A549 treated with ZK216348 at 1 μM for 4 hours (cell line): Measurements from ENCODE around the gene MED6. TPM values are rescaled to one million over a fixed set of nuclear protein-coding genes. Genes with fewer than 3 reads are reported as not detected.

Experiments
- total RNA-seq: library from RNA; stranded (reverse); fragments of 200-300 nt; extraction: Qiagen RNA extraction; gene quantifications from 5 replicates; pipeline ENCODE4 v1.2.3, GENCODE V29; 2022; ENCODE audit warnings: low read depth

Gene MED6
- total RNA-seq, result 39.5 to 67.9 TPM (median 42.2 TPM) in 5 replicates

GRCh38 chr14:70600382-70601157, at the start of gene MED6:
MED6 (minus strand) TSS chr14:70600655; CDS start chr14:70600637, 18 bp downstream.

GRCh38 chr14:70641548-70642302, 41.3 kb upstream of the MED6 start, which contains the start of gene TTC9:
TTC9 (plus strand) TSS chr14:70641916; CDS start chr14:70642130, 214 bp downstream.

GRCh38 chr14:70534904-70535303, 65.6 kb downstream of the MED6 start, which contains the start of gene ADAM20:
ADAM20 (minus strand) TSS chr14:70535004; CDS start chr14:70524757, 10,247 bp downstream.

Other genes with a start within 250 kb of the MED6 start
- gene COX16, start 241.0 kb downstream of the MED6 start, total RNA-seq, result 48.5 to 92.2 TPM (median 54.1 TPM) in 5 replicates
- 6.7 to 12.2 TPM (median 10.2 TPM) in 5 replicates for gene SYNJ2BP, start 183.6 kb downstream of the MED6 start, total RNA-seq
- not detected in 5 replicates for gene ADAM21, start 148.5 kb downstream of the MED6 start, total RNA-seq
- gene ADAM20, start 65.7 kb downstream of the MED6 start, total RNA-seq, result not detected in 5 replicates
- gene TTC9, start 41.3 kb upstream of the MED6 start, total RNA-seq, result 2.3 to 3.0 TPM (median 2.8 TPM) in 5 replicates
- 4.3 to 6.5 TPM (median 5.4 TPM) in 5 replicates for gene MAP3K9, start 208.9 kb upstream of the MED6 start, total RNA-seq